A549 treated with ZK216348 at 1 μM for 4 hours (cell line): Measurements from ENCODE around the gene VAMP1. TPM values are rescaled to one million over a fixed set of nuclear protein-coding genes. Genes with fewer than 3 reads are reported as not detected.

Source experiments
- total RNA-seq: library from RNA; stranded (reverse); fragments of 200-300 nt; extraction: Qiagen RNA extraction; gene quantifications from 5 replicates; pipeline ENCODE4 v1.2.3, GENCODE V29; 2022; ENCODE audit warnings: low read depth

The VAMP1 gene, protein sequence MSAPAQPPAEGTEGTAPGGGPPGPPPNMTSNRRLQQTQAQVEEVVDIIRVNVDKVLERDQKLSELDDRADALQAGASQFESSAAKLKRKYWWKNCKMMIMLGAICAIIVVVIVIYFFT
- total RNA-seq: 9.0 to 12.6 TPM (median 12.2 TPM) in 5 replicates

DNA sequence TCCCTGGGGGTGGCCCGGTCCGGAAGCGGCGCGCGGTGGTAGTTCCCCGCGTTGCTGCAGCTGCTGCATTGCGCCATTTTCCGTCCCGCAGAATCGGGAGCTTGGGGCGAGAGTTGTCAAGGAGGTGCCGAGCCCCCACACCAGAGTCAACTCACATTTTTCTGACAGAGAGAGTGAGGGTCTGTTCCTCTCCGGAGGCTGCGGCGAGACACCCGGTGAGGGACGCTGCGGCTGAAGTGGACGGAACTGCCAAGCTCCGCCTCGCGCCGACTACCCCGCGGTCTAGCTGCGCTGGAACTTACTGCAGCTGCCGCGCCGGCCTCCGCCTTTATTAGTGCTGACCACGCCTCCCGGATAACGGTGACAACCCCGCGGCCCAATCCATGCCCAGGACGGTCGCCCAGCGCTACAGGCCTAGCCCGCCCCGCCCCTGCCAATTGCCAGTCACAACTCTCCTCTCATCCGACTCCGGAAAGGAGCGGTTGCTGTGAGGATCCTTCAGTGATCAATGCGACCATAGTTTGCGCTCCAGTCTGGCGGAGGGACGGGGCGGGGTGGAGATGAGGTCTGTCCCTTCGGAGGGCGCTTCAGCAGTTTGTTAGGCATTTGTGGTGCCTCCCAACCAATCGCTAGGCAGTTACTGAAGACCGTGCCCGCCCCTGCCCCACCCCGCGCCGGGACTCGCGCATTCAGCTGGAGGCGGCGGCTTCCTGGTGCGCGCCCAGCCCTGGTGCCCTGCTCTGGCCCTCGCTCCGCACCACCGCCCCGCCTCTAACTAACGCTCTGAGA is at the start of gene VAMP1:
Gene VAMP1 (minus strand): TSS at position 303 of the 789 bp plus-strand sequence. CDS start 146 bp downstream, at position 157.

GRCh38 chr12:6493497-6494257 is 23.2 kb upstream of the VAMP1 start, which contains the start of gene NCAPD2:
Gene NCAPD2, plus strand, starts transcription at chr12:6494102. Its CDS starts 997 bp downstream, at chr12:6495099.

GRCh38 chr12:6492838-6493496 is 22.5 kb upstream of the VAMP1 start, which contains the start of gene MRPL51:
Gene MRPL51, minus strand, starts transcription at chr12:6493262. Its CDS starts 126 bp downstream, at chr12:6493136.

GRCh38 chr12:6451348-6452244 is 18.9 kb downstream of the VAMP1 start, which contains the start of gene TAPBPL:
Gene TAPBPL, plus strand, starts transcription at chr12:6452042. Its CDS starts 207 bp downstream, at chr12:6452249.

DNA sequence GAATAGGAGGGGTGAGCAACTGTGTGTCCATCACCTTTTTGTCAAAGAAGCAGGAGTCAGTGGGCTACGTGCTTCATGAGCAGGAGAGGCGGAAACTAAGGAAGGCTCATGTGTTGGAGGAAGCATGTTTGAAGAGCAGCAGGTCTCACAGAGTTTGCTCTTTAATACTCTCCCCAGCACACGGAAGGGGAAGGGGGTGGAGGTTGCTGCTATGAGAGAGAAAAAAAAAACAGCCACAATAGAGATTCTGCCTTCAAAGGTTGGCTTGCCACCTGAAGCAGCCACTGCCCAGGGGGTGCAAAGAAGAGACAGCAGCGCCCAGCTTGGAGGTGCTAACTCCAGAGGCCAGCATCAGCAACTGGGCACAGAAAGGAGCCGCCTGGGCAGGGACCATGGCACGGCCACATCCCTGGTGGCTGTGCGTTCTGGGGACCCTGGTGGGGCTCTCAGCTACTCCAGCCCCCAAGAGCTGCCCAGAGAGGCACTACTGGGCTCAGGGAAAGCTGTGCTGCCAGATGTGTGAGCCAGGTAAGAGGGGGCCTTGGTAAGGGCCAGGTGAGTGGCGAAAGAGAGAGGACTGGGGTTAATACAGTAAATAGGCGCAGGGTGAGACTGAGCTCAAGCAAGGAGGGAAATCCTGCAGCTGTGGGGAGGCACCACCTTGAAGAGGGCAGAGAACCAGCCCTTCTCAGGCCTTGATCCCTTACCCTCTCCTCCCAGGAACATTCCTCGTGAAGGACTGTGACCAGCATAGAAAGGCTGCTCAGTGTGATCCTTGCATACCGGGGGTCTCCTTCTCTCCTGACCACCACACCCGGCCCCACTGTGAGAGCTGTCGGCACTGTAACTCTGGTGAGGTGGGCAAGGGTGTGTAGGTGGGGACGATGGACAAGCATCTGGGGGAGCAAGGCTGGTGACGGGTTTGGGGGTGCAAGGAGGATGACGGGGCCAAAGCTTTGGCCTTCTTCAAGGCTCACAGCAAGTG is 25.5 kb downstream of the VAMP1 start, which contains the start of gene CD27:
Gene CD27 (plus strand): TSS at position 252 of the 985 bp plus-strand sequence. CDS start 141 bp downstream, at position 393.

Other genes with a start within 250 kb of the VAMP1 start
- 0.20 to 0.50 TPM (median 0.39 TPM) in 4 of 5 replicates, not detected in the other for gene PLEKHG6, start 160.0 kb downstream of the VAMP1 start, total RNA-seq
- gene TNFRSF1A, start 128.6 kb downstream of the VAMP1 start, total RNA-seq: 398 to 545 TPM (median 486 TPM) in 5 replicates
- gene SCNN1A, start 95.1 kb downstream of the VAMP1 start, total RNA-seq: 12.4 to 24.3 TPM (median 21.4 TPM) in 5 replicates
- gene LTBR, start 86.5 kb downstream of the VAMP1 start, total RNA-seq: 154 to 248 TPM (median 229 TPM) in 5 replicates
- not detected in 5 replicates for gene CD27, start 25.7 kb downstream of the VAMP1 start, total RNA-seq
- 2.4 to 3.8 TPM (median 3.7 TPM) in 5 replicates for gene TAPBPL, start 18.6 kb downstream of the VAMP1 start, total RNA-seq
- 267 to 374 TPM (median 329 TPM) in 5 replicates for gene MRPL51, start 22.6 kb upstream of the VAMP1 start, total RNA-seq
- gene NCAPD2, start 23.4 kb upstream of the VAMP1 start, total RNA-seq: 52.1 to 69.4 TPM (median 63.1 TPM) in 5 replicates
- gene GAPDH, start 63.8 kb upstream of the VAMP1 start, total RNA-seq: 5,971 to 9,033 TPM (median 8,788 TPM) in 5 replicates
- gene IFFO1, start 85.4 kb upstream of the VAMP1 start, total RNA-seq: 1.6 to 2.5 TPM (median 2.2 TPM) in 5 replicates
- 89.7 to 116 TPM (median 103 TPM) in 5 replicates for gene NOP2, start 97.6 kb upstream of the VAMP1 start, total RNA-seq
- 60.1 to 82.5 TPM (median 69.6 TPM) in 5 replicates for gene CHD4, start 136.7 kb upstream of the VAMP1 start, total RNA-seq
- gene LPAR5, start 165.3 kb upstream of the VAMP1 start, total RNA-seq: 0.42 to 1.1 TPM (median 0.76 TPM) in 5 replicates
- gene ACRBP, start 176.8 kb upstream of the VAMP1 start, total RNA-seq: 0.29 to 0.48 TPM (median 0.38 TPM) in 4 of 5 replicates, not detected in the other
- gene ING4, start 192.4 kb upstream of the VAMP1 start, total RNA-seq: 11.3 to 18.6 TPM (median 14.4 TPM) in 5 replicates
- gene ZNF384, start 218.7 kb upstream of the VAMP1 start, total RNA-seq: 49.6 to 66.0 TPM (median 62.9 TPM) in 5 replicates
- gene PIANP, start 230.1 kb upstream of the VAMP1 start, total RNA-seq: 0.68 to 1.3 TPM (median 0.97 TPM) in 5 replicates